ENCODE measurements around the gene CLSTN1.

GRCh38 chr1:9735800-9736199 lies 88.0 kb downstream of the CLSTN1 start:
- TF ChIP-seq CTCF (IDR thresholded peaks at IDR 0.05; ENCODE audit: insufficient read depth, low read length, poor library complexity, severe bottlenecking) (no peak), EZH2phosphoT487 (conservative IDR thresholded peaks at IDR 0.05; ENCODE audit: low read length) (no peak)
